H4 (cell line): ENCODE measurements around the gene CREB3L1. TPM values are rescaled to one million over a fixed set of nuclear protein-coding genes. Genes with fewer than 3 reads are reported as not detected.

Source experiments
- DNase-seq: peaks from one replicate; pipeline ENCODE4 v3.0.0-alpha.2; 2015; ENCODE audit warnings: low spot score
- total RNA-seq: library from RNA; depleted of rRNA; stranded (reverse); fragments of >200 nt; shearing (Covaris generic); gene quantifications from 2 replicates; pipeline ENCODE4 v1.2.3, GENCODE V29; 2014; rRNA removed

Gene CREB3L1
- 0.60 and 1.3 TPM in 2 replicates for total RNA-seq

DNA sequence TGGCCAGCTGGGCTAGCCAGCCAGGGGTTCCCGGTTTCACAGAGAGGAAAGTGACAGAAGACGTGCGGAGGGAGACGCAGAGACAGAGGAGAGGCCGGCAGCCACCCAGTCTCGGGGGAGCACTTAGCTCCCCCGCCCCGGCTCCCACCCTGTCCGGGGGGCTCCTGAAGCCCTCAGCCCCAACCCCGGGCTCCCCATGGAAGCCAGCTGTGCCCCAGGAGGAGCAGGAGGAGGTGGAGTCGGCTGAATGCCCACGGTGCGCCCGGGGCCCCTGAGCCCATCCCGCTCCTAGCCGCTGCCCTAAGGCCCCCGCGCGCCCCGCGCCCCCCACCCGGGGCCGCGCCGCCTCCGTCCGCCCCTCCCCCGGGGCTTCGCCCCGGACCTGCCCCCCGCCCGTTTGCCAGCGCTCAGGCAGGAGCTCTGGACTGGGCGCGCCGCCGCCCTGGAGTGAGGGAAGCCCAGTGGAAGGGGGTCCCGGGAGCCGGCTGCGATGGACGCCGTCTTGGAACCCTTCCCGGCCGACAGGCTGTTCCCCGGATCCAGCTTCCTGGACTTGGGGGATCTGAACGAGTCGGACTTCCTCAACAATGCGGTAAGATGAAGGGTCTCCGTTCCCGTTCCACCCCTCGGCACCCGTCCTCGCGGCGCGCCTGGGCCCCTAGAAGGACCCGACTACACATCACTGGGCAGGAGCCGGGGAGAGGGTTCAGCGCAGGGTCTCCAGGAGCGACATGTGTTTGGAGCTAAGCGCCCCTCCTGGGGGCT is at the start of gene CREB3L1:
TSS of gene CREB3L1 (plus strand) at position 41 of the 765 bp plus-strand sequence. CDS start at position 491, 450 bp downstream.
- no peak for DNase-seq

DNA sequence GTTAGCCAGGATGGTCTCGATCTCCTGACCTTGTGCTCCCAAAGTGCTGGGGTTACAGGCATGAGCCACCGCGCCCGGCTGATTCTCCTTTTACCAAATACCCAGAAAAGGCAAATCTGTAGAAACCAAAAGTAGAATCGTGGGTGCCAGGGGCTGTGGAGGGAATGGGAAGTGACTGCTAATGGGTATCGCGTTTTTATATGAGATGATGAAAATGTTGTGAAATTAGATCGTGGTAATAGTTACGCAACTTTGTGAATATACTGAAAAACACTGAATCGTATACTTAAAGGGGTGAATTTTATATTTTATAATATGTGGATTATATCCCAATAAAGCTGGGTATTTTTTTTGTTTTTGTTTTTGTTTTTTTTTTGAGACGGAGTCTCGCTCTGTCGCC is 48.2 kb upstream of the CREB3L1 start:
- no peak for DNase-seq

DNA sequence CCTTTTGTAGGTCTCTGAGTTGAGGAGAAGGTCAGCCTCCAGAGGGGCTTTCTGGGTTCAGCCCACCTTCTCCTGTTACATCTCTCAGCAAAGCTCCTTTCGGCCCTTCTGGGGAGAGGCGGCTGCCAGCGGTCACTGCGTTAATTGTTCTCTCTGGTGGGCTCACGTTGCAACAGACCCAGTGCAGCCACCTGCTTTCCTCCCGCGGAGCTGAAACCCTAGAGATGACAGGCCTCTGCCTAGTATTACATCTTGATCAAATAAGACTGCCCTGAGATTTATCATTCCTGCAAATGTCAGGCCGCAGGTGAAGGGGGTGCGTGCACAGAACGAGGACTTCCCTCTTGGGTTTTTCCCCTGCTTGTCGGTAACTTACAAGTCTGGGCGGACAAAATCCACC is 43.2 kb upstream of the CREB3L1 start:
- DNase-seq = no peak

DNA sequence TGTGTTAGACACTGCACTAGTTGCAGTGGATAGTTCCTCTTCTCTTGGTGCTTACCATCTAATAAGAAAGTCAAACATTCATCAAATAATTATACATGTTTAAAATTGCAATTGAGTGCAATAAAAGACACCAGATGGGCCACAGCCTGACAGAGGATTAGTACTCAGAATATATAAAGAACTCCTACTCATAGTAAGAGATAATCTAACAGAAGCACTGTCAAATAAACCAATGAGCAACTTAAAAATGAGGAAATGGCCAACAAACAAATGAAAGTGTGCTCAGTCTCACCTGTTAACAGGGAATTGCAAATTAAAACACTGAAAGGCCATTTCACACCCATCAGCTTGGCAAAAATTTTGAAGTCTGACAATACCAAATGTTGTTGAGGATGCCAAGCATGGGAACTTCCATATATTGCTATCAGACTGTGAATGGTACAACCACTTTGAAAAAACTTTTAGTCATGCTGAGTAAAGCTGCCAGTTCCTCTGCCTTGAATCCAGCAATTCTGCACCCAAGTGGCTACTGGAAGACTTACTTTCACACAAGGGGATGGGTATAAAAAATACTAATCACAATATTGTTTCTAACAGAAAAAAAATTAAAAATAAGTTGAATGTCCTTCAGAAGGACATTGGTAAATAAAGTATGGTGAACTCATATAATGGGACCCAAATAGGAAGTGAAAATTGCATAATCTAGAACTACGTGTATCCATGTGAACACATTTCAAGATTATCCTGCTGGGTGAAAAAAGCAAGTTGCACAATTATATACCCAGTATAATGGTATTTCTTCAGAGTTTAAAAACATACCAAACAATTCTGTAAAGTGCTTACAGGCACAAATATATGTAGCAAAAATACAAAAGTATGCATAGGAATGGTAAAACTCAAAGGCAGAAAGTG is 41.4 kb upstream of the CREB3L1 start:
- no peak for DNase-seq

DNA sequence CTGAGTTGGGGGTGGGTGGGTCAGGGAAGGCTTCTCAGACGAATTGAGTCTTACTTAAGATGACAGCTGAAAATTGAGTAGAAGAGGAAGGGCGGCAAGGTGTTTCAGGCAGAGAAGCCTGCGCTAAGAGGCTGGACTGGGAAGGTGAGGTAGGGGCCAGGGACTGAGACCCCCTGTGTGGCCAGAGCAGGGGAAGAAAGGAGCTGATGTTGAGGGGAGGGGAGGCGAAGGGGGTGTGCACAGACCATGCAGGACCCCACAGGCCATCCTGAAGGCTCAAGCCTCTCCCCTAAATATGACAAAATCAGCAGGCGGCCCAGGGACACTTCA is 40.6 kb upstream of the CREB3L1 start:
- DNase-seq = no peak

DNA sequence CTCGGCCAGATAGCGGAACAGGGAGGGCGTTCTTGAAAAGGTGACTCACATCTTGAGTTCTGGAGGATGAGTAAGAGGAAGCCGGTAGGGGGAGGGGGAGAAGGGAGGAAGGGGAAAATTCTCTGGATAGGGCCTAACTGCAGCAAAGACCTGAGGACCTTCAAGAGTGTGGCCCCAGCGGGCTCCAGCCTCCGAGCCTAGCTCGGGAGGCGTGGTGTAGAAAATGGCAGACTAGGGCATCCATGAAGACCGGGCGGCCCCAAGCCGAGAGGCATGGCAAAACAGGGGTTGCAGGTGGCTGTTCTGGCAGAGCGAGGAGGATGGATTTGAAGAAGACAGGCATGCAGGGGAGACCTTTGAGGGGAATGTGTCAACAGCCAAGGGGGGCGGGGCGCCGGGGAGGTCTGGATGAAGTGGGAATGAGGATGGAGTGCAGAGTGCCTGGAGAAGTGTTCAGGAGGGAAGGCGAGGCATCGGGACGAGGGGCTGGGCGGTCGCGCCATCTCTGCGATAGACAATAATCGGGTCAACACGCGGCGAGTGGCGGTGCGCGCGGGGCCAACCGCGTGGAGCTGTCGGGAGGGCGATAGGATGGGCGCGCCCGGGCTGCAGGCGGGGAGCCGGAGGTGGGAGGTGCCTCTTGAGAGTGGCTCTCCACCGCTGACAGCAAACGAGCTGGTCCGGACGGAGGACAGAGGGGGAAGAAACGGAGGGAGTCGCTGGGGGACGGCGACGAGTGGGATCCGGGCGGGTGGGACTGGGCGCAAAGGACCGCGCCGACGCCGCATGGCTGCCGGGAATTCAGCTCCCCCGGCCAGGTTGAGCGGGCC is 40.0 kb upstream of the CREB3L1 start:
- DNase-seq = peak; percentile 87

- peak; percentile 53 for DNase-seq
Observed at GRCh38 chr11:46238078-46238966, 39.1 kb upstream of the CREB3L1 start.

DNA sequence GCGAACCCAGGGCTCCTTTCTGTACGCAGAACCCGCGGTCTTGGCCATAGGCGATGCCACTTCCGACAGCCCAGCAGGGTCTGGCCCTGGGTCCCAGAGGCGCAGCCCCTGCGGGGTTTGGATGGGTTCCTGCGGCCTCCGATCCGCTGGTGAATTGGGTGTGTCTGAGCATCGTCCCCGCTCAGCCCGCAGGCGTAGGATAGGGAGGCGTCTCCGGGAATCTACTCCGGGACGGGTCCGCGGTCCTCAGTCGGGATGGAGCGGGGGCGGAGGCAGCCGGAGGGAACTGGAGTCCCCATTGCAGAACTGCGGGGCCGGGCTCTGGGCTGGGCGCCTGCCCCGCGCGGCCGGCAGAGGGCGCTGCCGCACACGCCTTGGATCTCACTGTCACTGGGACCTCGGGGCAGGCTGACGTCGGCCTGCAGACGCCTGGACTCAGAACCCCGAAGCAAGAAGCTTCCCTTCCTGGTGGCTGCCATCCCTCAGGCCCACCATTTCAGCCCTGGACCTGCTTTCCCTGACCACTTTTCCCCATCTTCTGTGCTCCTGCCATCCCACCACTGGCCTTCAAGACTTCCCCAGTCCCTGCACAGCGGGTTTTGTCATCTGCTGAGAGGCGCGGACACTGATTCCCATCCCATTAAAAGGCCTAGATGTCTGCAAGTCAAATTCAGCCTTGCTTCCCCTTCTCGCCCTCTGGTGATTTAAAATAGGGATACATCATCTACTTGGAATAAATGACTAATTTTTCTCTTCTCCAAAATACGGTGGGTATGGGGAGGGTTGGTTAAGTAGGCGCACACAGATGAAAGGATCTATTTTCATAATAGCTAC is 38.3 kb upstream of the CREB3L1 start:
- DNase-seq = peak; percentile 83

DNA sequence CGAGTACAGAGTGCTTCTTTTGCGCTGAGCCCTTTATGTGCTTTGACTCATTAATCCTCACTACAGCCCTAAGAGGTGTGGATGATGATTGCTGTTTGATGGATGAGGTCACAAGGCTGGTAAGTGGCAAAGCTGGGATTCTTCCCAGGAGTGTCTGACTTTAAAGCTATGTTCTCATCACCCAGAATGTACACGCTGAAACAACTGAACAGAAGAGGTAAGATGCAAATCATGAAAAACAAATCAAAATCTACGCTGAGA is 37.7 kb upstream of the CREB3L1 start:
- DNase-seq = no peak

GRCh38 chr11:46240371-46240770 is 37.1 kb upstream of the CREB3L1 start:
- no peak for DNase-seq

GRCh38 chr11:46240861-46241260 is 36.6 kb upstream of the CREB3L1 start:
- no peak for DNase-seq

DNA sequence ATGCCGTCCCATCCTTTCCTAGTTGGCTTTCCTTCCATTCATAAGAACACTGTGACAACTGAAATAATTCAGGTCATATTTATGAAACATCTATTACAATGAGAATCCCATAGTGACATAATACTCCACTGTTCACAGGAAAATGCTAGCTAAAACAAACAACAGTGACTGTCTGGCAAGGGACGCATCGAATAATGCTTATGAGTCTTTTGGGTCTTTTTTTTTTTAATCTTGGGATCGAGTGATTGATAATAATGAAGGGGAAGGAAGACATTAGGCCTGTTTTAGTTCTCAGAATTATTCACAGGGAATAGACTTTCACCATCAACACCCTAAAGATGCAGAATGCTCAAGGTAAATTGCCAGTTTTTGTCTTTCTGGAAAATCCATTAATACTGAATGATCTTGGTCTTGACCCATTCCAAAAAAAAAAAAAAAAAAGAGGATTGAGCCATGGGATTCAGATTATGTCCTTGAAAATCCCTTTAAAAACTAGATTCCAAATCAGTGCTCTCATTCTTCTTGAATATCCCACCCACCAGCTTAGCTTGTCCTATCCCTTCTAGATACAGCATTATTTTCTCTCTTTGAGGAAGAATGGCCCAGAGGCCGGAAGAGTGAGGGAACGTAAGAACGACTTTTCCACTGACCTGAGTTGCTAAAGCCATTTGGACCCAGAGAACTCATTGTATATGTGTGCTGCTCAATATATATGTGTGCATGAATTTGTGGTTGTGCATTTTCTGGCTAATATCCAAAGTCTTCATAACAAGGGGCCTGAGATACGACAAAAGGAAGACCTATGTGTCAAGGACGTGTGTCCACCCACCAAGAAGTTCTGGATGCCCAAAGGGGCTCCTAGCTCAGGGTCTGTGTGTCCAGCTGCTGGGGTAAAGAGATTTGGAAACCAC is 35.2 kb upstream of the CREB3L1 start:
- no peak for DNase-seq

DNA sequence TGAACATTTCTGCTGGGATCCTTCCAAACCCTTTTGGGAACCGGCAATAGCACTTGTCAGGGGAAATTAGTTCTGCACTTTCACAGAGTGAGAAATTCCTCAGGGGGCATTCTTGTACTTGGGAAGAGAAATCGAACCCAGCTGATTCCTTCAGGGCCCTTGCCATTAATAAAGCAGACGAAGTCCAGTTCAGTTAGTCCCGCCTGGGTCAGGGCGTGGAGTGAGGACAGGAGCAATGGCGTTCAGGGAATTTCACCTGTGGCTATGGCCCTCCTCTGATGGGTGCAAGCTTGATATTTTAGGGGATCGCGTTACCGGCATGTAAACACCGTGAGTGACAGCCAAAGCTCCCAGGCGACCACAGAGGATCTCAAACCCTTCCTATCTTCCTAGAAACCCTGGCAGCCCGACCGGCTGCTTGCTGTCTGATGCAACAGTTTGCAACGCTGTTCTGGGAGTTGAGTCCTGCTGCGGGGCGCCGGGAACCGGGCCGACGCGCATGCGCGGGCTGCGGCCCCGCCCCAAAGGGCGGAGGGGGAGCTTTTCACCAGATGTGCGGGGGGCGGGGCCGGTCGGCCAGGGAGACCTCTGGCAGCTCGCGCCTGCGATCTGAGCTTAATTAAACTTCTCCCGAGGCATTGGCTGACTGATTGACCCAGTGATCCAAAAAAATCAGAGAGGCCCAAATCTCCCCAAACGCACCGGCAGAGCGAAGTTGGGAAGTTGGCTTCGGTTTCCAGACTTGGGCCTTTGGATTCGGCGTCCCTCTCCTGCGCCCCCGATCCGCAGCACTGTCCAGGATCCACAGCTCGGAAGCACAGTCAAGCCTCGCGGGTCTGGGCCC is 34.3 kb upstream of the CREB3L1 start:
- peak; percentile 97 for DNase-seq

DNA sequence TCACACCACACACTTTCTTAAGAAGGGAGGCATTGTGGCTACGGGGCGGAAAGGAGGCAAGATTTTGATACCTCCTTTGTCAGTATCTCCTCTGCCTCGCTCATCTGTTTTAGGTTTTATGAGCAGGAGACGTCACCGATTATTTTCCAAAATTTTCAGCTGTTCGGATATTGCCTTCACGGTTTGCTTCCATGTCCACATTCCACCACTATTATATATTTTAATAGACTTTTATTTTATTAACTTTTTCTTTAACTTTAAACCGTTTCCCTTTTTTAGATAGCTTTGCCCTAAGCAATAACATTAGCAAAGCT is 33.7 kb upstream of the CREB3L1 start:
- DNase-seq = no peak

GRCh38 chr11:46246521-46246920 is 30.9 kb upstream of the CREB3L1 start:
- DNase-seq = no peak

GRCh38 chr11:46247090-46247489 is 30.4 kb upstream of the CREB3L1 start:
- DNase-seq = peak; percentile 61

DNA sequence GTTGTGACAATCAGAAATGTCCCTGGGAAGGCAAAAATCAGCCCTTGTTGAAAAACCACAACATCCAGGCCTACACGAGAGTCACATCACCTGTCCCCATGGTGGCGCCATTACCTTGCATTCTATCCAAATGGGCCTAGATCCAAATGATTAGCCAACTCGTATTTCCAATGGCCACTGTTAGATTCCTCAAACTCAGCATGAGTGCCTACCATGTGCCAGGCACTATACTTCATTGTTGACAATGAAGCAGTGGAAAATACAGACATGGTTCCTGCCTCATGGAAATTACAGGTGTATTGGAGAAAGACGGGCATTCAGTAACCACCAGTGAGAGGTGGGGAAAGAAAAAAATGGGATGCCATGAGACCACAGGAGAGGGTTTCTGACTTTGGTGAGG is 29.8 kb upstream of the CREB3L1 start:
- DNase-seq = peak; percentile 52

- DNase-seq = peak; percentile 63
Observed at GRCh38 chr11:46248289-46249102, 29.0 kb upstream of the CREB3L1 start.
